ENCODE data around the gene NSD2.
"Not testable (repeated sequence)": the region's sequence is repeated elsewhere in the genome, so short reads cannot be mapped to it uniquely, and the experiment has no call there.

NSD2 gene

DNA sequence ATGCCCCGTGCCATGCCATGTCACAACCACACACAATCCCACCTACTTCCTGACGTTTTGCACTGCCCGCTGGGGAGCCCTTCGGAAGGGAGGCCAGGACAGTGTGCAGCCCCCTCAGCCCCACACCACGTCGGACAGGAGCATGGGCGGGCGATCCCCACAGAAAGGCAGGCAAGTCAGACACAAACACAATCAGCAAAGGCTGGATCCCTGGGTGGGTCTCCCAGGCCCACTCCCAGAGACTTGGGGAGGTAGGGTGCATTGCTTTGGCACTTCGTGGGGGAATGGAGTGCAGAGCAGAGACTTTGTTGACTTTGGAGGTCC, 29.3 kb upstream of the NSD2 start:
- no peak for DNase-seq

DNA sequence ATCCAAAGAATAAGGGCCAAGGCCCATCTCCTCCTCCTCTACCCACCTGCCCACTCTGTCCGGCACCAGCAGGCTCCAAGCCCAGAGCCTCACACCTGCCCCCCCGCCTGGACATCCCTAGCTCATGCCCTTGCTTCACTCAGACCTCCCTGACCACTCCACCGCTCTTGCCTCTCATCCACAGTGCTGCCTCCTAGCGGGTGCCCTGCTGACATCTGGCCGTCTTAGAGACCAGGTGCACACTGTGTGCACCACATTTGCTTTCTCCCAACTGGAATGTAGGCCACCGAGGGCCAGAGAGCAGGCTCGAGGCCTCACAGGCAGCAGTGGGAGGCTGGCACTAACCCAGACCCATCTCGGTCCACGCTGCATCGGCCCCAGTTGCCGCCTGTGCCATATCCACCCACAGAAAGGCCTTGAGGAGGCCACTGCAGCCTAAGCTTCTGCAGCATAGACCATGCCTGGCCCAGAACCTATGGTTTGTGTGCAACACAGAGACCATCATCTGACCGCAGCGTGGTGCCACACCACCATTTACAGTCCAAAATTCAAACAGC, 28.8 kb upstream of the NSD2 start:
- DNase-seq, result no peak

DNA sequence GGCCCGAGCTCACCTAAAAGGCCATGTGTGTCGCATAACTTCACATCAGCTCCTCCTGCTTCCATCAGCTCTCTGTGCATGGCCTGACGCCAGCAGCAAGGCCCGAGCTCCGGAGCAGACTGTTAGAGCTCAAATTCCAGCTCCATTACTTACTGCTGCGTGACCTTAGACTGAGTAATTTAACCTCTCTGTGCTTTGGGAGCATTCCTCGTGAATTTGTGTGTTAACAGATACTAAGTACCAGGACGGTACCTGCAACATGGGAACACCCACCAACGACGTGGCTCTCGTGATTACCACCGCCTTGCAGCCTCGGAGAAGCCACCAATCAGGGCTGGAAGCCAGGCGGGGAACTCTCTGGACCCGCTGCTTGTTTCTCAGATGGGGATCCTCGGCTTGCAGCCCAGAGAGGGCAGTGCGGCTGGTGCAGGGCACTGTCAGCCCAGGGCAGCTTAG, 28.2 kb upstream of the NSD2 start:
- no peak for DNase-seq

- peak in 36 of 58 donors; percentile 8 to 67 (median 33) for DNase-seq
These were observed 27.3 kb upstream of the NSD2 start for GRCh38 chr4:1843852-1844251.

DNA sequence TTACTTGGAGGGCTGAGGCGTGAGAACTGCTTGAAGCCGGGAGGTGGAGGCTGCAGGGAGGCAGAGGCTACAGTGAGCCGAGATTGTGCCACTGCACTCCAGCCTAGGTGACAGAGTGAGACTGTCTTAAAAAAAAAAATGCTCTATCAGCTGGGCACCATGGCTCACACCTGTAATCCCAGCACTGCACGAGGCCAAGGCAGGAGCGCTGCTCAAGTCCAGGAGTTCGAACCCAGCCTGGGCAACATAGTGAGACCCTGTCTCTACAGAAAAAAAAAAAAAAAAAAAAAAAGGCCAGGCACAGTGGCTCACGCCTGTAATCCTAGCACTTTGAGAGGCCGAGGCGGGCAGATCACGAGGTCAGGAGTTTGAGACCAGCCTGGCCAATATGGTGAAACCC, 26.6 kb upstream of the NSD2 start:
- DNase-seq, result not testable (repeated sequence)

- no peak for DNase-seq
These were observed 24.6 kb upstream of the NSD2 start for GRCh38 chr4:1846580-1846979.

DNA sequence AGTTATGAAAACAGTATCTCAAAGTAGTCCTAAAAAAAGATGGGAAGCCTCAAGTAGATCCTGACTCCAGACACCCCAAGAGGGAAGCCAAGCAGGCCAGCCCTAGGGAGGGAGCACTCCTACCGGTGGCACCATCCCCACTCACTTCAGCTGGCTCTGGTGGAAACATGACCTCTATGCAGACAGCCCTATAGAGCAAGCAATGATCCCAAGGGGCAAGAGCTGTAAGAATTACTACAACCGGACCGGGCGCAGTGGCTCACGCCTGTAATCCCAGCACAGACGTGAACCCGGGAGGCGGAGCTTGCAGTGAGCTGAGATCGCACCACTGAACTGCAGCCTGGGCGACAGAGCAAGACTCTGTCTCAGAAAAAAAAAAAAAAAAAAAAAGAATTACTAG, 20.9 kb upstream of the NSD2 start:
- DNase-seq, result no peak

- no peak for DNase-seq
These were observed 20.0 kb upstream of the NSD2 start for GRCh38 chr4:1851160-1851559.

- DNase-seq, result no peak
These were observed 19.4 kb upstream of the NSD2 start for GRCh38 chr4:1851575-1852410.

DNA sequence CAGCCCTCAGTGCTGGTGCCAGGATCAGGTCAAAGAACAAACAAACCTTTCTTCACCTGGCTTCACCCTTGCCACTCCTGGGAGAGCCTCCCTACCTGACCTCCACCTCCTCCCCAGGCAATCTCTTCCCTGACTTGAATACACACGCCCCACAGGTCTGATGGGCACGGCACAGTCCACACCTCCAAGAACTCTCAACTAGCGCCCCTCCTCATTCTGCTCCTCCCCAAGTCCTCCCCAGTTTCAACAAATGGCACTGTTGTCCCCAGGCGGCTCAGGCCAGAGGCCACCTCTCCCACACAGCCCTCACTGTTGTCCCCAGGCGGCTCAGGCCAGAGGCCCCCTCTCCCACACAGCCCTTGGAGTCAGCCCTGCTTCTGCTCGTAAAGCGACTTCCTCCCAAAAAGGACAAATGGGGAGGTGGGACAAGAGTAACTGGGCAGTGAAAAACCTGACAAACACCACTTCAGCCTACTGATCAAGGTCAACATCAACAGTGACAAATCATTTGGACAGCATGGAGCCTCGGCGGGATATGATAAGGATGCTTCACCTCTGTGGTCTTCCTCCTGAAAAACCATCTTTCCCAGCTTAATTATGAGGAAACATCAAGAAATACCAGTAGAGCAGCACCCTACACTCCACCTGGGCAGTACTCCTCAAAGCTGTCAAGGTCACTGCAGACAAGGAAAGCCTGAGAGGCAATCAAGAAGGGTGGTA, 18.1 kb upstream of the NSD2 start:
- DNase-seq, result no peak

DNA sequence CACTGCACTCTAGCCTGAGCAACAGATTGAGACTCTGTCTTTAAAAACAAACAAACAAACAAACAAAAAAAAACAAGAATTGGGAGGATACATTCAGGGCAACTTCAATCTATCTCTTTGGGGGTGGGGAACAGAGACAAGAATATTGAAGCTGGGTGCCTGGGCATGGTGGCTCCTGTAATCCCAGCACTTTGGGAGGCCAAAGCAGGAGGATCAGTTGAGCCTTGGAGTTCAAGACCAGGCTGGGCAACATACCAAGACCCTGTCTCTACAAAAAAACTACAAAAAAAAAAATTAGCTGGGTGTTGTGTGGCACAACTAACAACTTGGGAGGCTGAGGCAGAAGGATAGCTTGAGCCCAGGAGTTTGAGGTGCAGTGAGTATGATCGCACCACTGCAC, 16.4 kb upstream of the NSD2 start:
- no peak for DNase-seq

DNA sequence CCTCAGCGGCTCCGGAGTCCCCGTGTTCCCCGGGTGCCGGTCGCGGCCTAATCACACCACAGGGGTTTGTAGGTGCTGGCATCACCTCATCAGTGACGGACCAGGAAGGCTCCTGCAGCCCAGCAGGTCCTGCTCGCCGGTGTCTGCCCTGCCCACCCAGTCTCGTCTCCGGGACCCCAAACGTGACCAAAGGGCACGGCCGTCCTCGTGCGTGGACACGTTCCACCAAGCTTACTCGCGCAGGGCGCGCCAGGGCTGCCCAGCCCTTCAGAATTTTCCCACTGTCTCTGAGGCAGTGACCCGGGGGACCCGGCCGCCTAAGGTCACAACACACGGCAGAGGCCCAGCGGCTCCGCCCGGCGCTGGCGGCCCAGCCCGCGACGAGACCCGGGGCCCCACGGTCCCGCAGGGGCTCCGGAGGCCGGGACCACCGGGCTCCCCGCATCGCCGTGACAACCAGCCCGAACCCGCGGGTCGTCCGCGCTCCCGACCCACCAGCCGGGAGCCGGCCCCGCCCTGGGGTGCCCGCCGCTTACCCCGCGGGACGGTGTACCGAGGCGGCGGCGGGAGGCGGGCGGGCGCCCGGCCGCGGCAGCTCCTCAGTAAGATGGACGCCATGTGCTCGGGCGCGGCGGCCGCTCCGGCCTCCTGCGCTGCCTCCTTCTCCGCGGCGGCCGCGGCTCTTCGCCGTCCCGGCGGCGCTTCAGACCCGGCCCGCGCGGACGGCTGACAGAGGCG, 15.7 kb upstream of the NSD2 start:
- peak in 2 of 58 donors; percentile 46 to 54 for DNase-seq

DNA sequence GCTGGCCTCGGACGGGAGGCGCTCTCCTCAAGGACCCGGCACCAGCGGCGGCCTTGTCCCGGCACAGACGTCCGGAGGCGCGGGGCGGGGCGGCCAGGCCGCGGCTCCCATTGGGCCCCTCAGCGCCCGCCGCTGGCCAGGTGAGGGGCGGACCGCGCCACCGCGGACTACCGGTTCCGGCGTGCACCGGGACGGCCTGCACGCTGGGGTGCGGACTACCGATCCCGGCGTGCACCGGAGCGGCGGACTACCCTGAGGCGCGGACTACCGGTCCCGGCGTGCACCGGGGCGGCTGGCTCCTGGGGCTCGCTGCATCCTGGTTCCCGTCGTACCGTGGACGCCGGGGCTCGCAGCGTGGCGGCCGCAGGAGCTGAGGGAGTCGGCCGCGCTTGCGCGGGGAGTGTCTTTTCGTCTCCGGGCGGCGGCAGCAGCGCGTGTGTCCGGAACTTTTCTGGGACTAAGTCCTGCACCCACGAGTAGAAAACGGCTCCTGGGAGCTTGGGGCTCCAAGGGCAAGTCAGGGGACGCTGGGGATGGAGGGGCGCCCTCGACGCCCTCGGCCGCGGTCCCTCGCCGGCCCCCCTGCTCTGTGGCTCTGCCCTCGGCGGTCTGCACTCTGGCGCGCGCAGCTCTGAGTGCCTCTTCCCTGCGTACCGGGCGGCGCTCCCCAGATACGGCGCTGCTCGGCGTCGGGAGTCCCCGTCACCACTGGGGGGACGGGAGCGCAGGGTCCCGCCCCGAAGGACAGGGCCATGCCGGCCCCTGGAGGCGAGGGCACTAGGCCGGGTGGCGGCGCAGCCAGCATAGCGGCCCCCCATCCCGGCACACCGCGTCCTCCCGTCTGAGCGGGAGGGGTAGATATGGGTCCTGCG, 14.9 kb upstream of the NSD2 start, which contains the start of gene LETM1:
TSS of gene LETM1 (minus strand) at position 86 of the 872 bp plus-strand sequence. CDS start 206 bp downstream, outside the sequence.
- peak; percentile 47 to 98 (median 94) for DNase-seq

DNA sequence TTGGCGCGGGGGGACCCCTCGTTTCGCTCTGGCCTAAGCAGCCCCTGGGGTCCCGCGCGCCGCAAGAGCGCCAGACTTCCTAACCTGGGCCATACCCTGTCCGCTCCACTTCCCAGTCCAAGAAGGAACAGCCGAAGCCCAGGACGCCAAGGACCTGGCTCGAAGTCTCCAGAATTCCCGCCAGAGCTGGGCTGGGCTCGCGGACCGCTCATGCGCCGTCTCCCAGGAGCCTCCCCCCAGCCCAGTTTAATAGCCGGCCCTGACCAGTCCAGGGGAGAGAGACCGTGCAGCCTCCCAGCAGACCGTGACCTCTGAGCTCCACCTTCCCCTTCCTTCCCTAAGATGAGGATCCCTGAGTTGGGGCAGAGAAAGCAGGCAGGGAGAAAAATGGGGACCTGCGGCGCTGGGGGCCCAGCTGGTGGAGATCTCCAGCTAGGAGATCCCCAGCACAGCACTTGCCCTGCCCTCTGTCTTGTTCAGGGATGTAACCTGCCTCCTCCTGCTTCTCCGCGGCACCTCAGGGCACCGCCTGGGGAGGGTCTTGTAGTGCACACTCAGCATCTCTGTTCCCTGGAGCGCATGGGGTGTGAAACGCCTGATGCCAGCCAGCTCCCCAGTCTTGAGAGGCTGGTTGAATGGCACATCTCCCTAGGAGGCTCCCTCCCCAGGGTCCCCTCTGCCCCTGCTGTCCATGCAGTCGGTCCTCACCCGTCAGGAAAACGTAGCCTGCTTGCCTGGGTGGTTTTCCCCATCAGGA, 14.1 kb upstream of the NSD2 start:
- peak in 26 of 58 donors; percentile 12 to 53 (median 34) for DNase-seq

GRCh38 chr4:1857931-1858330, 13.3 kb upstream of the NSD2 start:
- DNase-seq, result no peak

GRCh38 chr4:1859389-1859753, 11.8 kb upstream of the NSD2 start:
- no peak for DNase-seq

DNA sequence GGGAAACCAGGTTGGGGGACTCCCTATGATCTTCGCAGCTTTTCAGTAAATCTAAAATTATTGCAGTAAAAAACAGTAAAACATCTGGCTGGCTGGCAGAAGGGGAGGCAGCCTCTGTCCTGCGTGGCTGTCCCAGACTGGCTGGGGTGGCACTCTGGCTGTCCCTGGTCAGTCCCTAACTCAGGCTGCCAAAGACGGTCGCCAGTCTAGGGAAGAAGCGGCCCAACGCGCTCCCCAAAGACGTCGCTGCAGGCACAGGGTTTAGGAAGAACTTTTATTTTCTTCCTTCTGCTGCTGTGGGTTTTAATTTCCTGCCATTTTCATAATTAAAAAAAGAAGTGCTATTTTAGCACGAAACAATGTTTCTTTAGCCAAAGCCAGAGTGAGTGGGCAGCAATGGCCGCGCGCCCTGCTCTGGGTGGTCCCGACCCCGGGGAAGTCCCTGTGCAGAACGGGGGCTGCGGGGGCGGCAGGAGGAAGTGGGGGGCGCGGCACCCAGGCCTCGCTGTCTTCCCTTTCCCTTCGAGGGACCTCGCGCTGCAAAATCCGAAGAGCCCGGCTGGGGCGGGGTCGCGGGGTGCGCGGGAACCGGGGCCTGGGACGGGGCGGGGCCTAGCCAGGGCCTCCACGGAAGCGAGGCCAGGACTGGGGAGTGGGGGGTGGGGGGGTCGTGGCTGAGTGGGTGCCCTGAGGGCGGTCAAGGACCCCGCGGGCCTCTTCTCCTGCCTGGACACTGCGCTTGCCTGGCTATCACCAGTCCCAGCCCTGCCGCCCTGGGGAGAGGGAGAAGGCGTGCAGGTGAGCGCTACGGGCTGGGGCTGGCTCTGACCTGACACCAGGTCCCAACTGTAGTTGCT, 8.9 kb upstream of the NSD2 start:
- no peak for DNase-seq

GRCh38 chr4:1862961-1863296, 8.3 kb upstream of the NSD2 start:
- DNase-seq, result no peak
